ENCODE measurements around the gene TMEM184A. TPM values are rescaled to one million over a fixed set of nuclear protein-coding genes. Genes with fewer than 3 reads are reported as not detected.

Gene TMEM184A
- total RNA-seq, 4 donors from 2014 or later: 0.29 to 2.8 (median 0.64) TPM; not detected in 1

DNA sequence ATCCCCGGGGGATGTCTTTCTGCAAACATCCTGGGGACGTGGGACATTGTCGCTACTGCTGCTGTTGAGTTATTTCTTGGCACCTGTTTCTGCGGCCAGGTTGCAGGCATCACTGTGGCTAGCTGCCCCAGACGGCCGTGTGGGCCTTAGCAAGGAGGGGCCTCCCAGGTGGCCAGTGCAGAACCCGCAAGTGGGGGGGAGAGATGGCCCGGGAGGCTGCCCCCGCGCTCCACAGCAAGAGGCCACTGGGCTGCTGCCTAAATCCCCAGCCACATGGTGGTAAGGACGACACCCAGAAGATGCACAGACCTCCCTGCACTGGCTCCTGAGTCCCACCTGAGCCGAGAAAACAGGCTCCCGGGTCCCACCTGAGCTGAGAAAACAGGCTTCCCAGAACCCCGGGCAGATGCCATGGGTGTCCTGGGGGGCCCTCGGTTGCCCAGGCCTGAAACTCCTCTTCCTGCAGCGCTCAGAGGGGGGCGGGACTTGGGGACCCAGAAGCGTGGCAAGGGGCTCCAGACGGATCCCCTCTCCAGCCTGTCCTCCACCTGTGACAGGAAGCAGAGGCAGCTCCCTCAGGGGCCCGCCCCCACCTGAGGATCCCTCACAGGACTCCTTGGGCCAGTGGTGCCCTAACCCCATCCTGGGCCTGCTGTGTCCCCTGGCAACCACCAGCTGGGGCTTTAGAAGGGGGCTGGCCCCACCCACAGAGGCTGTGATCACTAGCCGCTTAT lies 26.5 kb downstream of the TMEM184A start:
- Histone ChIP-seq H3K27ac (no peak overlapping the region), H3K4me3 (no peak overlapping the region), H3K9me3 (no peaks in the 10 kb centered on the region), H3K27me3 (no peaks in the 10 kb centered on the region), H3K4me1 (peaks cover 9 to 13% of the 10 kb centered on the region in 2 donors), H3K36me3 (no peaks in the 10 kb centered on the region)
- peak in 1 of 2 donors; percentile 35 for DNase-seq
- TF ChIP-seq POLR2A (IDR thresholded peaks at IDR 0.05) (no peak), CTCF (IDR thresholded peaks at IDR 0.05) (no peak)
- intact Hi-C loops (cut with DNase I; ENCODE audit: low total_unique reads): no loop called here

GRCh38 chr7:1526271-1526754 lies 29.7 kb downstream of the TMEM184A start:
- H3K9me3 ChIP-seq: no peaks in the 10 kb centered on the region
- intact Hi-C loops (cut with DNase I; ENCODE audit: low total_unique reads): no loop called here
- no peak for TF ChIP-seq CTCF (IDR thresholded peaks at IDR 0.05)
- TF ChIP-seq POLR2A (IDR thresholded peaks at IDR 0.05): no peak
- no peaks in the 10 kb centered on the region for H3K27me3 ChIP-seq
- no peaks in the 10 kb centered on the region for H3K4me1 ChIP-seq
- DNase-seq: no peak
- no peak overlapping the region for H3K27ac ChIP-seq
- no peaks in the 10 kb centered on the region for H3K36me3 ChIP-seq
- H3K4me3 ChIP-seq: no peak overlapping the region

GRCh38 chr7:1525409-1525808 lies 30.6 kb downstream of the TMEM184A start:
- intact Hi-C loops (cut with DNase I; ENCODE audit: low total_unique reads): no loop called here
- no peaks in the 10 kb centered on the region for H3K9me3 ChIP-seq

GRCh38 chr7:1523844-1524243 lies 32.2 kb downstream of the TMEM184A start:
- no peak for DNase-seq
- Histone ChIP-seq H3K9me3 (no peaks in the 10 kb centered on the region), H3K4me1 (no peaks in the 10 kb centered on the region), H3K27me3 (no peaks in the 10 kb centered on the region), H3K27ac (no peak overlapping the region), H3K4me3 (no peak overlapping the region), H3K36me3 (no peaks in the 10 kb centered on the region)
- intact Hi-C loops (cut with DNase I; ENCODE audit: low total_unique reads): no loop called here
- TF ChIP-seq POLR2A (IDR thresholded peaks at IDR 0.05): no peak
- no peak for TF ChIP-seq CTCF (IDR thresholded peaks at IDR 0.05)

More at GRCh38 chr7:1525409-1525808, 30.6 kb downstream of the TMEM184A start:
- DNase-seq: no peak
- Histone ChIP-seq H3K4me1 (no peaks in the 10 kb centered on the region), H3K36me3 (no peaks in the 10 kb centered on the region), H3K27me3 (no peaks in the 10 kb centered on the region), H3K27ac (no peak overlapping the region), H3K4me3 (no peak overlapping the region)
- TF ChIP-seq CTCF (IDR thresholded peaks at IDR 0.05) (no peak), POLR2A (IDR thresholded peaks at IDR 0.05) (no peak)

- Histone ChIP-seq H3K27me3 (no peaks in the 10 kb centered on the region), H3K4me1 (no peaks in the 10 kb centered on the region), H3K36me3 (no peaks in the 10 kb centered on the region), H3K9me3 (no peaks in the 10 kb centered on the region), H3K27ac (no peak overlapping the region), H3K4me3 (no peak overlapping the region)
- TF ChIP-seq CTCF (IDR thresholded peaks at IDR 0.05): no peak
- TF ChIP-seq POLR2A (IDR thresholded peaks at IDR 0.05): no peak
- intact Hi-C loops (cut with DNase I; ENCODE audit: low total_unique reads): no loop called here
- DNase-seq: no peak
Measured at GRCh38 chr7:1523208-1523607, 32.8 kb downstream of the TMEM184A start.

Data from uterus (tissue), 4 donors.